SK-N-SH (cell line): ENCODE measurements around the gene PZP. TPM values are rescaled to one million over a fixed set of nuclear protein-coding genes. Genes with fewer than 3 reads are reported as not detected.

Experiments used
- CTCF ChIA-PET: fragments of 300-600, 350-600 bp; formaldehyde crosslinking; extraction: SDS; loops from one replicate; lab custom pipeline; 2021; lab: Yijun Ruan, JAX
- POLR2A ChIA-PET: fragments of 350-600 bp; sonication (Branson Sonifier 250); formaldehyde crosslinking; extraction: SDS; loops from one replicate; lab custom pipeline; 2020; ENCODE audit warnings: antibody characterized with exemption, inconsistent platforms; lab: Yijun Ruan, JAX
- DNase-seq: peaks from one replicate; pipeline ENCODE4 v3.0.0; 2012
- H2AFZ ChIP-seq: fragments of 200-600 bp; sonication (generic); 2 replicates; pipeline ENCODE4 v1.8.1; 2016; ENCODE audit warnings: antibody characterized with exemption, mild to moderate bottlenecking, low read depth
- H3F3A ChIP-seq: fragments of 200-600 bp; sonication (generic); replicated peaks from 2 replicates; pipeline ENCODE3; 2016; ENCODE audit warnings: antibody characterized with exemption, mild to moderate bottlenecking; ENCODE audit not compliant: insufficient read depth
- H3K27ac ChIP-seq, 2 experiments: fragments of 200-500 bp in 1 of 2; fragments of 200-600 bp in 1 of 2; sonication (Bioruptor generic) in 1 of 2; sonication (generic), shearing (Covaris generic) in 1 of 2; 2 replicates each; pipeline versions ENCODE4 v1.5.1 to v1.6.1; 2014 to 2016; ENCODE audit warnings: low read depth in 2 of 2, inconsistent platforms in 1 of 2, low read length in 1 of 2, mild to moderate bottlenecking in 1 of 2, mixed read lengths in 1 of 2
- H3K27me3 ChIP-seq: fragments of 200-600 bp; sonication (generic), shearing (Covaris generic); 2 replicates; pipeline ENCODE4 v1.6.1; 2016; ENCODE audit warnings: mixed run types; ENCODE audit not compliant: insufficient read depth
- H3K36me3 ChIP-seq, 2 experiments: fragments of 200-500 bp in 1 of 2; fragments of 200-600 bp in 1 of 2; sonication (Bioruptor generic) in 1 of 2; sonication (generic) in 1 of 2; replicated peaks in 1 of 2; 2 replicates each; pipeline versions ENCODE3 to v1.5.1; 2014 to 2016; ENCODE audit warnings: low read length in 1 of 2, mild to moderate bottlenecking in 1 of 2; ENCODE audit not compliant: insufficient read depth in 2 of 2, control insufficient read depth in 1 of 2
- H3K4me1 ChIP-seq, 2 experiments: fragments of 200-500 bp in 1 of 2; fragments of 200-600 bp in 1 of 2; sonication (Bioruptor generic) in 1 of 2; sonication (generic), shearing (Covaris generic) in 1 of 2; 2 replicates each; pipeline versions ENCODE4 v1.5.1 to v1.6.1; 2014 to 2016; ENCODE audit warnings: low read depth in 1 of 2, low read length in 1 of 2, mixed run types in 1 of 2; ENCODE audit not compliant: insufficient read depth in 2 of 2, control insufficient read depth in 1 of 2
- H3K4me2 ChIP-seq: fragments of 200-600 bp; sonication (generic), shearing (Covaris generic); 2 replicates; pipeline ENCODE4 v1.6.1; 2017; ENCODE audit warnings: mixed run types
- H3K4me3 ChIP-seq, 2 experiments: fragments of 200-500 bp in 1 of 2; fragments of 200-600 bp in 1 of 2; sonication (Bioruptor generic) in 1 of 2; sonication (generic), shearing (Covaris generic) in 1 of 2; 2 replicates each; pipeline versions ENCODE4 v1.5.1 to v1.8.1; 2014 to 2016; ENCODE audit warnings: low read depth in 2 of 2, inconsistent platforms in 1 of 2, low read length in 1 of 2, mild to moderate bottlenecking in 1 of 2, mixed read lengths in 1 of 2, moderate library complexity in 1 of 2
- H3K79me2 ChIP-seq: fragments of 200-600 bp; sonication (generic); 2 replicates; pipeline ENCODE4 v1.8.1; 2017; ENCODE audit warnings: mild to moderate bottlenecking; ENCODE audit not compliant: insufficient read depth
- H3K9ac ChIP-seq: fragments of 200-600 bp; sonication (generic); 2 replicates; pipeline ENCODE4 v1.6.1; 2017; ENCODE audit warnings: mixed run types
- H3K9me2 ChIP-seq: fragments of 200-600 bp; sonication (generic); 2 replicates; pipeline ENCODE4 v1.6.1; 2017; ENCODE audit warnings: mixed run types
- H3K9me3 ChIP-seq: fragments of 200-600 bp; sonication (generic); 2 replicates; pipeline ENCODE4 v1.6.1; 2017; ENCODE audit warnings: mixed run types, mild to moderate bottlenecking, moderate library complexity
- H4K20me1 ChIP-seq: fragments of 200-600 bp; sonication (generic); 2 replicates; pipeline ENCODE4 v1.6.1; 2017; ENCODE audit warnings: mild to moderate bottlenecking, mixed run types; ENCODE audit not compliant: insufficient read depth
- CHD2 ChIP-seq: fragments of 150-350 bp; IDR thresholded peaks from 2 replicates; pipeline ENCODE4 v1.6.1; 2018; ENCODE audit warnings: low read length; ENCODE audit not compliant: partially characterized antibody
- EP300 ChIP-seq, 2 experiments: IDR thresholded peaks; 2 replicates each; pipeline versions ENCODE4 v1.4.0 to v1.6.1; 2012; ENCODE audit warnings: borderline replicate concordance in 1 of 2, low read depth in 1 of 2, low read length in 1 of 2
- EZH2phosphoT487 ChIP-seq: fragments of 200-600 bp; sonication (generic); IDR thresholded peaks from 2 replicates; pipeline ENCODE4 v1.6.1; 2017; ENCODE audit warnings: low read depth, mixed run types, mild to moderate bottlenecking, antibody characterized with exemption, moderate library complexity, borderline replicate concordance
- FOSL2 ChIP-seq: IDR thresholded peaks from 2 replicates; pipeline ENCODE4 v1.4.0; 2012; ENCODE audit warnings: low read depth, mild to moderate bottlenecking, moderate library complexity, borderline replicate concordance
- FOXJ3 ChIP-seq: sonication (generic); formaldehyde crosslinking; IDR thresholded peaks from 2 replicates; pipeline ENCODE4 v1.5.1; 2020; ENCODE audit warnings: mild to moderate bottlenecking, missing genetic modification reagents
- GABPA ChIP-seq: IDR thresholded peaks from 2 replicates; pipeline ENCODE4 v1.4.0; 2012; ENCODE audit warnings: low read depth, mild to moderate bottlenecking
- JUND ChIP-seq: IDR thresholded peaks from 2 replicates; pipeline ENCODE4 v1.4.0; 2012
- MAX ChIP-seq: IDR thresholded peaks from 2 replicates; pipeline ENCODE4 v1.4.0; 2012; ENCODE audit warnings: low read depth
- MEF2A ChIP-seq: IDR thresholded peaks from 2 replicates; pipeline ENCODE4 v1.4.0; 2012; ENCODE audit warnings: low read depth, borderline replicate concordance
- MXI1 ChIP-seq: IDR thresholded peaks from 2 replicates; pipeline ENCODE4 v1.6.1; 2012; ENCODE audit warnings: mild to moderate bottlenecking, low read depth, low read length, improper control_type of control experiment
- NFIC ChIP-seq: IDR thresholded peaks from 2 replicates; pipeline ENCODE4 v1.4.0; 2012; ENCODE audit warnings: borderline replicate concordance
- NRF1 ChIP-seq: IDR thresholded peaks from 2 replicates; pipeline ENCODE4 v1.6.1; 2012; ENCODE audit warnings: low read depth, mild to moderate bottlenecking, low read length
- RCOR1 ChIP-seq: fragments of 150-350 bp; IDR thresholded peaks from 2 replicates; pipeline ENCODE4 v1.6.1; 2017; ENCODE audit warnings: antibody characterized with exemption, low read length
- RFX5 ChIP-seq: IDR thresholded peaks from 2 replicates; pipeline ENCODE4 v1.6.1; 2012; ENCODE audit warnings: mild to moderate bottlenecking, improper control_type of control experiment, low read length
- SIN3A ChIP-seq: IDR thresholded peaks from 2 replicates; pipeline ENCODE4 v1.6.1; 2012; ENCODE audit warnings: low read depth, mild to moderate bottlenecking, low read length, moderate library complexity, borderline replicate concordance
- TAF1 ChIP-seq: IDR thresholded peaks from 2 replicates; pipeline ENCODE4 v1.6.1; 2012; ENCODE audit warnings: low read depth, mild to moderate bottlenecking, low read length, moderate library complexity, borderline replicate concordance
- TCF12 ChIP-seq: IDR thresholded peaks from 2 replicates; pipeline ENCODE4 v1.4.0; 2012
- ZBTB33 ChIP-seq: IDR thresholded peaks from 2 replicates; pipeline ENCODE4 v1.4.0; 2012; ENCODE audit warnings: low read depth, borderline replicate concordance
- WGBS: methylation state at CpG from one replicate; pipeline ENCODE4 v1.1.6; 2017; ENCODE audit warnings: low lambda C conversion rate; 5-methylcytosine and 5-hydroxymethylcytosine counted together
- polyA plus RNA-seq, 3 experiments: library from polyadenylated mRNA; depleted of rRNA; stranded (reverse); fragments of >200 nt; gene quantifications; 2 replicates each; pipeline ENCODE4 v1.2.3, GENCODE V29; 2012
- TF ChIP-seq, protein P1 (sequence below): fragments of 200-600 bp; sonication (generic); IDR thresholded peaks from 2 replicates; pipeline ENCODE4 v1.6.1; 2017; ENCODE audit warnings: antibody characterized with exemption, mild to moderate bottlenecking, moderate library complexity
- TF ChIP-seq, protein P2 (sequence below): IDR thresholded peaks from 2 replicates; pipeline ENCODE4; 2012

The PZP gene
- polyA plus RNA-seq, 1 of the 3 experiments (the other 2 are of a cell fraction), result not detected

DNA sequence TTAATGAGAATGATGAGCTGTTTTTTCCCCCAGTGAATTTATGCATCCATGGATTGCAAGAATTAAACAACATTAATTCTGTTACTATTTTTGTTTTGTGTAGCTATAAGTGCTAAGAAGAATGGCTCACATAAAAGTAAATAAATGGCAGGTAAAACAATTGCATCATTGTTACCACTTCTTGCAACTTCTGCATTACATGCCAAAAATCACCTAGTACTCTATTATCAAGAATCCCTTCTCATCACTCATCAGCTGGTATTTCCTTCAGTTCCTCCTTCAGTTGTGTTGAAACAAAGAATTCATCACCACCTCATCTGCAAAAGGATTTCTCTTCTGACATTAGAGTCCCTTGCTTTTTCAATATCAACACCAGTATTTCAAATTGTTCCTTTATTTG lies 93.2 kb downstream of the PZP start (continued):
- TF ChIP-seq, protein P1, sequence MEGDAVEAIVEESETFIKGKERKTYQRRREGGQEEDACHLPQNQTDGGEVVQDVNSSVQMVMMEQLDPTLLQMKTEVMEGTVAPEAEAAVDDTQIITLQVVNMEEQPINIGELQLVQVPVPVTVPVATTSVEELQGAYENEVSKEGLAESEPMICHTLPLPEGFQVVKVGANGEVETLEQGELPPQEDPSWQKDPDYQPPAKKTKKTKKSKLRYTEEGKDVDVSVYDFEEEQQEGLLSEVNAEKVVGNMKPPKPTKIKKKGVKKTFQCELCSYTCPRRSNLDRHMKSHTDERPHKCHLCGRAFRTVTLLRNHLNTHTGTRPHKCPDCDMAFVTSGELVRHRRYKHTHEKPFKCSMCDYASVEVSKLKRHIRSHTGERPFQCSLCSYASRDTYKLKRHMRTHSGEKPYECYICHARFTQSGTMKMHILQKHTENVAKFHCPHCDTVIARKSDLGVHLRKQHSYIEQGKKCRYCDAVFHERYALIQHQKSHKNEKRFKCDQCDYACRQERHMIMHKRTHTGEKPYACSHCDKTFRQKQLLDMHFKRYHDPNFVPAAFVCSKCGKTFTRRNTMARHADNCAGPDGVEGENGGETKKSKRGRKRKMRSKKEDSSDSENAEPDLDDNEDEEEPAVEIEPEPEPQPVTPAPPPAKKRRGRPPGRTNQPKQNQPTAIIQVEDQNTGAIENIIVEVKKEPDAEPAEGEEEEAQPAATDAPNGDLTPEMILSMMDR, result no peak
- TF ChIP-seq MXI1, result no peak

DNA sequence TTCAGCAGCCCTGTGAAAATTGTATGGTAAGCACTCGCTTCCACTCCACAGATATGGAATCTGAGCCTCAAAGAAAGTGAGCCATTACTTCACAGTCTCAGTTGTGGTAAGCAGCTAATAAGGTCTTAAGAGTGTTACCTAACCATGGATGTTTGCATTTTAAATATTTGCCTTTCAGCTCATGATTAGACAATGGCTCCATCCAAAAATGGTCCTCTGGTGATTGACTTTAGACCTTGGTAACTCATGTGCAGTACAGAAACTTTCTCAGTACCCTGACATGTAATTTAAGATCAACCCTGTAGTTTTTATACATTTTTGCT lies 94.2 kb downstream of the PZP start:
- no peaks in the 10 kb centered on the region for H3K36me3 ChIP-seq
- H2AFZ ChIP-seq, result no peak overlapping the region
- DNase-seq, result no peak
- no peaks in the 10 kb centered on the region for H3K9me2 ChIP-seq
- no peaks in the 10 kb centered on the region for H3K79me2 ChIP-seq
- H3K9me3 ChIP-seq, result no peaks in the 10 kb centered on the region
- TF ChIP-seq JUND (no peak), FOXJ3 (CRISPR knock-in tag) (no peak), RCOR1 (no peak), MEF2A (no peak), MAX (no peak), FOSL2 (no peak), GABPA (no peak), TCF12 (no peak), SIN3A (no peak)
- TF ChIP-seq, all 33 proteins: peak for 0
- no peak overlapping the region for H3K4me3 ChIP-seq
- no peak overlapping the region for H3K9ac ChIP-seq
- WGBS, result 50% methylated on average over 1 of the region's 1 CpG
- H3K4me1 ChIP-seq, result no peaks in the 10 kb centered on the region
- no peaks in the 10 kb centered on the region for H3K27me3 ChIP-seq
- ChIA-PET POLR2A (no interaction called here), CTCF (interaction anchor here (1.6 kb wide), 1 partner anchor 224 kb away, joined by 3 read pairs; no protein-coding TSS in a partner anchor)
- H3F3A ChIP-seq, result no peaks in the 10 kb centered on the region
- no peak overlapping the region for H3K4me2 ChIP-seq
- H3K27ac ChIP-seq, result no peak overlapping the region
- H4K20me1 ChIP-seq, result no peaks in the 10 kb centered on the region

- Histone ChIP-seq H4K20me1 (no peaks in the 10 kb centered on the region), H3K36me3 (no peaks in the 10 kb centered on the region), H3K9me3 (no peaks in the 10 kb centered on the region), H3K9ac (no peak overlapping the region), H3K27ac (no peak overlapping the region), H3K9me2 (no peaks in the 10 kb centered on the region), H3K79me2 (no peaks in the 10 kb centered on the region), H3F3A (no peaks in the 10 kb centered on the region), H3K4me1 (no peaks in the 10 kb centered on the region), H2AFZ (no peak overlapping the region), H3K27me3 (no peaks in the 10 kb centered on the region), H3K4me3 (no peak overlapping the region), H3K4me2 (no peak overlapping the region)
- 57% methylated on average over 7 of the region's 7 CpGs for WGBS
- no peak for DNase-seq
- ChIA-PET CTCF (interaction anchor here (0.7 to 1.6 kb wide), 2 partner anchors 70 to 223 kb away, joined by 3 read pairs; no protein-coding TSS in a partner anchor), POLR2A (no interaction called here)
- TF ChIP-seq MXI1, result no peak
- TF ChIP-seq EP300 (IDR thresholded peaks at IDR 0.05; ENCODE audit: borderline replicate concordance in 1 of 2, low read depth in 1 of 2, low read length in 1 of 2), result no peak
- TF ChIP-seq EZH2phosphoT487, result no peak
- TF ChIP-seq, protein P2, sequence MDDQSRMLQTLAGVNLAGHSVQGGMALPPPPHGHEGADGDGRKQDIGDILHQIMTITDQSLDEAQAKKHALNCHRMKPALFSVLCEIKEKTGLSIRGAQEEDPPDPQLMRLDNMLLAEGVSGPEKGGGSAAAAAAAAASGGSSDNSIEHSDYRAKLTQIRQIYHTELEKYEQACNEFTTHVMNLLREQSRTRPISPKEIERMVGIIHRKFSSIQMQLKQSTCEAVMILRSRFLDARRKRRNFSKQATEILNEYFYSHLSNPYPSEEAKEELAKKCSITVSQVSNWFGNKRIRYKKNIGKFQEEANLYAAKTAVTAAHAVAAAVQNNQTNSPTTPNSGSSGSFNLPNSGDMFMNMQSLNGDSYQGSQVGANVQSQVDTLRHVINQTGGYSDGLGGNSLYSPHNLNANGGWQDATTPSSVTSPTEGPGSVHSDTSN, result no peak
- no peak for TF ChIP-seq NFIC
- no peak for TF ChIP-seq ZBTB33
- no peak for TF ChIP-seq CHD2
- TF ChIP-seq NRF1, result no peak
- no peak for TF ChIP-seq TAF1
- TF ChIP-seq RFX5, result no peak
- TF ChIP-seq FOSL2, result no peak
- no peak for TF ChIP-seq JUND
These were observed 94.8 kb downstream of the PZP start for GRCh38 chr12:9113296-9113986.
